ENCODE results near the gene TDRD5.
"Not testable (repeated sequence)": the region's sequence is repeated elsewhere in the genome, so short reads cannot be mapped to it uniquely, and the experiment has no call there.

The TDRD5 gene

DNA sequence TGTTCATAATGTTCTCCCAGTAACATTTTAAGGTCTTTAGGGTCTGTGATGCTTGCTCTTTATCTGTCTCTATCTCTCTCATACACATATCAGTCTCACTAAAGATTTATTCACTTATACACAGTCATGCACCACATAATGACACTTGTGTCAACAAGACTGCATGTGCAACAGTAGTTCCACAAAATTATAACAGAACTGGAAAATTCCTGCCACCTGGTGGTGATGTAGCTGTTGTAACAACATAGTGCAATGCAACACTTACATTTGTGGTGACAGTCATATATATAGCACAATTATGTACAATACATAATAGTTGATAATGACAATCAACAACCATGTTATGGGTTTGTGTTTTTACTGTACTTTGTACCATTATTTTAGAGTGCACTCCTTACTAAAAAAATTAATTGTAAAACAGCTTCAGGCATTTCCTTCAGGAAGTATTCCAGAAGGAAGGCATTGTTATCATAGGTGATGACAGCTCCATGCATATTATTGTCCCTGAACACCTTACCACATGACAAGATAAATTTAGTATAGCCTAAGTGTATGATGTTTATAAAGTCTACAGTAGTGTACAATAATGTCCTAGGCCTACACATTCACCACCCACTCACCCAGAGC, 8.1 kb downstream of the TDRD5 start:
- in situ Hi-C loops (cut with MboI; ENCODE audit: low sequenced_read_pairs), result no loop called here

DNA sequence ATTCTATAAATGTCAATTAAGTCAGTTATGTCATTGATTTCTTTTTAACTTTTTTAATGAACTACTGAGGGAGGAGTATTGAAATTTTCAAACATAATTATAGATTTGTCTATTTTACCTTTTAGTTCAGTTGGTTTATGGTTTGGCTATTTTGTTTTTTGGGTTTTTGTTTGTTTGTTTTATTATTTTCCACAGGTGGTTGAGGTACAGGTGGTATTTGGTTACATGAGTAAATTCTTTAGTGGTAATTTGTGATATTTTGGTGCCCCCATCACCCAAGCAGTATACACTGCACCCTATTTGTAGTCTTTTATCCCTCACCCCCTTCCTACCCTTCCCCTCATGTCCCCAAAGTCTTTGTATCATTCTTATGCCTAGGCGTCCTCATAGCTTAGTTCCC, 9.5 kb downstream of the TDRD5 start:
- in situ Hi-C loops (cut with MboI; ENCODE audit: low sequenced_read_pairs), result no loop called here

DNA sequence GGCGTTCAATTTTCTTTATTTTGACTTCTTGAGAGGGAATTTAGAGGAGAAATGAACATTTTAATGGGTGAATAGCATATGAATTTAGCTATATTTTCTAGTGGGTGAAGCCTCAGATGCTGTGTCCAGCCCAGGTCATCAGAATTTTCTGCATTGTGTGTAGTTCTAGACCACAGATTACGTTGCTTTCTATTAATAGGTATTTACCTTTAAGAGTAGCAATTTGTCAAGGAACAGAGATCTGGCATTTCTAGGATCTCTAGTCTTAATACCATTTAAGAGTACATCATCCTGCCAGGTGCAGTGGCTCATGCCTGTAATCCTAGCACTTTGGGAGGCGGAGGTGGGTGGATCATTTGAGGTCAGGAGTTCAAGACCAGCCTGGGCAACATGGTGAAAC, 20.7 kb downstream of the TDRD5 start:
- in situ Hi-C loops (cut with MboI; ENCODE audit: low sequenced_read_pairs), result no loop called here

DNA sequence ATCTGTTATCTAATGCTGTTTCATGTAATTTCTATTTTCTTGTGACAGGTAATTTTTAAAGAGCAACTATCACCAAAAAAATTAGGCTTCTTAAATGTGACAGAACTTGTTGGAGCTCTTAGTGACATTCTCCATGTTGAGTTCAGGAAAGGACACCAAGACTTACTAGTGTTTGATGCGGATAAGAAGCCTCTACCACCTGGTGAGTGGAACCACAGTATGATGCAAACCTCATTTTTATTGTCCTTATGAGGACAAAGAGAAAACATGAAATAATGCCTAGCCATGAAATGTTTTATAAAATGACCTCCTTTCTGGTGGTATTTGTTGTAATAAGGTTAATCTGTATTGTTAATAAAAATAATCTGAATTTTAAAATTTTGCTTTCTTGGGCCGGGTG, 39.1 kb downstream of the TDRD5 start:
- in situ Hi-C loops (cut with MboI; ENCODE audit: low sequenced_read_pairs), result no loop called here

DNA sequence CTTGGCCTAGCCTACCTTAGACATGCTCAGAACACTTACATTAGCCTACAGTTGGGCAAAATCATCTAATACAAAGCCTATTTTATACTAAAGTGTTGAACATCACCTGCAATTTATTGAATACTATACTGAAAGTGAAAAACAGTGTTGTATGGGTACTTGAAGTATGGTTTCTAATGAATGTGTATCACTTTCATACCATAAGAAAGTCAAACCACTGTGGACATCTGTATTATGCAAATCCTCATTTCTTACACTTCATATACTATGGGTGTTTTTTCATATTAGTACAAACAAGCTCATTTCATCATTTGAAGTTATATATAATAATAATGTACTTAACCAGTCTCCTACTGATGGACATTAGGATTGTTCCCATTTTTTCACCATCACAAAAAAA, 41.2 kb downstream of the TDRD5 start:
- in situ Hi-C loops (cut with MboI; ENCODE audit: low sequenced_read_pairs), result no loop called here

DNA sequence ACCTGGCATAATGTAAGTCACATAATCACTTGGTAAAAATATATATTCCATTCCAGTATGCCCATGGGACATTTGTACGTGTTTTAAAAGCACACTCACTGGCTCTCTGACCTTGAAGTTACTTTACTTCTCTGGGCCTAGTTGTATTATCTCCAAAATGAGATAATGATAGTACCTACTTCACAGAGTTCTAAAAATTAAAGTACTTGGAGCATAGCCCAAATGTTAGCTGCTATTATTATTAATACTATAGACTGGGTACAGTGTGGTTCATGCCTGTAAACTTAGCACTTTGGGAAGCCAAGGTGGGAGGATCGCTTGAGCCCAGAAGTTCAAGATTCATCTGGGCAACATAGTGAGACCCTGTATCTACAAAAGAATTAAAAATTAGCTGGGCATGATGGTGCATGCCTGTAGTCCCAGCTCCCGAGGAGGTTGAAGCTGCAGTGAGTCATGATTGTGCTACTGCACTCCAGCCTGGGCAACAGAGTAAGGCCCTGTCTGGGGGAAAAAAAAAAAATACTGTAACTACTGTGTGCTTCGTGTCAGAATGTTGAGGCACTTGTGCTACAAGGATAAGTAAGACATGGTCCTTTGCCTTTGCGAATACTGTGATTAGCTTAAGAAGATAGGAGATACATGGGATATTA, 45.7 kb downstream of the TDRD5 start:
- in situ Hi-C loops (cut with MboI; ENCODE audit: low sequenced_read_pairs), result no loop called here

DNA sequence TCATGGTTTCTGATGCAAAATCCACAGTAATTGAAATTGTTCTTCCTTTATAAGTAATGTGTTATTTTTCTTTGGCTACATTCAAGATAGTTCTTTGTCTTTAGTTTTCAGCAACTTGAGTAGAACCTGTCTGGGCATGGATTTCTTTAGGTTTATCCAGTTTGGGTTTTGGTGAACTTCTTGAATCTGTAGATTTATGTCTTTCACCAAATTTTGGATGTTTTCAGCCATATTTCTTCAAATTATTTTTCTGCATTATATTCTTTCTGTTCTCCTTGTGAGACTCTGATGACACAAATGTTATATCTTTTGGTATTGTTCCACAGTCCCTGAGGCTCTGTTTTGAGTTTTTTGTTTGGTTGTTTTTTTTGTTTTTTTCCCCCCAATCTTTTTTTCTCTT, 69.4 kb downstream of the TDRD5 start:
- in situ Hi-C loops (cut with MboI; ENCODE audit: low sequenced_read_pairs), result no loop called here

DNA sequence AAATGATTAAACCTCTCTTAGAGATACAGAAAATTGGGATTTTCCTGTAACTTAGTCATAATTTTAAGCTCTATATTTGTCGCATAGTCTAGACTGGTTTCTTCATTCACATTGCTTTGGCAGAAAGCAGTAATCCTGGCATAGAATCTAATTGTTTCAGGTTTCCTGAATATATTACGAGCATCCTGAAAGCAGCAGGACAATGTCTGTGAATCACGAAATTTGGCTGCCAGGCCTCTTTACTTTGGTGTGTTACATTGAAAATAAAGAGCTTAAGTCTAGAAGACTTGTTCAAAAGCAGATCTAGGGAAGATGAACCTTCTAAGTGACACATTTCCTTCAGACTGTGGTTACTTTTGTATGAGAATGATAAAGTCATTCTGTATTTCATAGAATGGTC, 72.2 kb downstream of the TDRD5 start:
- in situ Hi-C loops (cut with MboI; ENCODE audit: low sequenced_read_pairs), result no loop called here

DNA sequence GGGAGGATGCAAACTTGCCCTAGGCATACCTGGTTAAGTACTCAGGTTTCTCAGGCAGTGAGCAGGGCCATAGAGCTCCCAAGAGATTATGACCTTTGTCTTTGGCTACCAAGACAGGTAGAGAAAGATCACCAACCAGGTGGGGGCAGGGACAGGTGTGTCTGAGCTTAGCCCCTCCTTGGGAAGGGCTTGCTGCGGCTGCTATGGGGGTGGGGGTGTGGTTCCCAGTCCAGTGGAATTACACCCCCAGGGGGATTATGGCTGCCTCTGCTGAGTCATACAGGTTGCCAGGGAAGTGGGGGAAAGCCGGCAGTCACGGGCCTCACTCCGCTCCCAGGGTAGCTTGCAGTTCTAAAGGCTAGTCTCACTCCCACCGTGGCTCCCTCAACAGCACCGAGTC, 86.2 kb downstream of the TDRD5 start:
- in situ Hi-C loops (cut with MboI; ENCODE audit: low sequenced_read_pairs), result no loop called here

DNA sequence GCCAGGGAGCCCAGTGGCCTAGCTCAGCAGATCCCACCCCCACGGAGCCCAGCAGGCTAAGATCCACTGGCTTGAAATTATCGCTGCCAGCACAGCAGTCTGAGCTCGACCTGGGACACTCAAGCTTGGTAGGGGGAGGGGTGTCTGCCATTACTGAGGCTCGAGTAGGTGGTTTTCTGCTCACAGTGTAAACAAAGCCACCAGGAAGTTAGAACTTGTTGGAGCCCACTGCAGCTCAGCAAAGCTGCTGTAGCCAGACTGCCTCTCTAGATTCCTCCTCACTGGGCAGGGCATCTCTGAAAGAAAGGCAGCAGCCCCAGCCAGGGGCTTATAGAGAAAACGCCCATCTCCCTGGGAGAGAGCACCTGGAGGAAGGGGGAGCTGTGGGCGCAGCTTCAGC, 102.9 kb downstream of the TDRD5 start:
- in situ Hi-C loops (cut with MboI; ENCODE audit: low sequenced_read_pairs), result not testable (repeated sequence)

DNA sequence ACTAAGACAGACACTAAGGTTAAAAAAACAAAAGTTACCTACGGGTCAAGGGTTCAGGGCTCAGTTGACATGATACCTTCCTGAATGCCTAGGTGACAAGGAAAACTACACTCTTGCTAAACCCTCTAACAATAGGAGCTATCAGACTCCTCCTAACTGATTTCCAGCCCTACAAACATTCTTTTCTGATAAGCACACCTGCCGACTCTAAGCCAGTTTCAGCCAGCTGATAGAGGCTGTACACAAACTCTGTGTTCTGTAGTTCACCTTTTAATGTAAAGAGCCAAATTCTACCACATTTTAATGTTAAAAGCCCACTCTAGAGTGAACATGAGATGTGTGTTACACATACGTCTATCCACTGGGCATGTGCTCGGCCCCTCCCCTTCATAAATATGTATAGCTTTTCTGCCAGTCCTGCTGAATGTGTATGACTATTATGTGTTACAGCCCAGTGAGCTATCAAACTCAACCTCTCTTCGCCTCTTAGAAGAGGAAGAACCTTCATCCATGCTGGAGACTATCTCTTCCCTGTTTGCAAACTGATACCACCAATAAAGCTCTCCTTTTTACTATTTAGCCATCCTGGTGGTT, 111.4 kb downstream of the TDRD5 start:
- in situ Hi-C loops (cut with MboI; ENCODE audit: low sequenced_read_pairs), result no loop called here

DNA sequence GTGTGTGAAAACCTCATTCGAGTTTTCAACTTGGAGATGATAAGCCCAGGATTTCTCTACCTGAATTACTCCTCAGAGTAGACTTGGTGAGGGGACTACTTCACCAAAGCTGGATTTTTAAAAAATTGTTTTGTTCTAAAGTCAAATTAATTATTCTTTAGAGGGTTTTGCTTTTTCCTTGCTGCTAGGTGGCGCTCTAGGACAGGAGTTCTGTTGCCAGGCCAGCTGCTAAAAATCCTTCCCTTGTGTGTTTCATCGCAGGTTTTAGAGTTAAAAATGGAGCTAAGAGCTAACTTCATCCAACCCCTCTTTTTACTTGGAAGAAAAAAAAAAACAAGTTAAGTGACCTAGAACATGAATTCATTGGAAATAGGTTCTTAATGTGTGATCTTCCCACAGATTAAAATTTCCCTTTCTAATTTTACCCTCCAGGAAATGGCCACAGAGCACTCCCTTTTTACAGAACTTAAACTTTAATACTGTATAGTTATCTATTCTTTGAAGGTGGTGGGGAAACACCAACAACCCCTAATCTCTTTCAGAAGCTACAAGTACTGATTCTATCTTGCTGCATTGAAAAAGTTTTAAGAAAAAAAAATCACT, 114.8 kb downstream of the TDRD5 start:
- in situ Hi-C loops (cut with MboI; ENCODE audit: low sequenced_read_pairs), result no loop called here

DNA sequence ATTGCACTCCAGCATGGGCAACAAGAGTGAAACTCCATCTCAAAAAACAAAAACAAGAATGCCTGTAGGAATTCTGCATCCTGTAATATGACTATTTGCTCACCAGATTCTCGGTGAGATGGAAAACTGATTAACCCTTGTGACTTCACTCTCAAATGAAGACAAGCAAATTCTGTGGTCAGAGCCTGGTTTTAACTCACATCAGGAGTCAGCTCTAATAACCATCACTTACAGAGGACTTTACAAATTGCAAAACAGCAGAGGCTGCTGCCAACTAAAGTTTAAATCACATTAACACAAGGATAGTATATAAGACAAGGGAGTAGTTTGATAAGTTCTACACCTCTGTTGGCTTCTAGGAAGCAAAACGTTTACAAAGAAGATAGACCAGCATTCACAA, 115.8 kb downstream of the TDRD5 start:
- in situ Hi-C loops (cut with MboI; ENCODE audit: low sequenced_read_pairs), result no loop called here

DNA sequence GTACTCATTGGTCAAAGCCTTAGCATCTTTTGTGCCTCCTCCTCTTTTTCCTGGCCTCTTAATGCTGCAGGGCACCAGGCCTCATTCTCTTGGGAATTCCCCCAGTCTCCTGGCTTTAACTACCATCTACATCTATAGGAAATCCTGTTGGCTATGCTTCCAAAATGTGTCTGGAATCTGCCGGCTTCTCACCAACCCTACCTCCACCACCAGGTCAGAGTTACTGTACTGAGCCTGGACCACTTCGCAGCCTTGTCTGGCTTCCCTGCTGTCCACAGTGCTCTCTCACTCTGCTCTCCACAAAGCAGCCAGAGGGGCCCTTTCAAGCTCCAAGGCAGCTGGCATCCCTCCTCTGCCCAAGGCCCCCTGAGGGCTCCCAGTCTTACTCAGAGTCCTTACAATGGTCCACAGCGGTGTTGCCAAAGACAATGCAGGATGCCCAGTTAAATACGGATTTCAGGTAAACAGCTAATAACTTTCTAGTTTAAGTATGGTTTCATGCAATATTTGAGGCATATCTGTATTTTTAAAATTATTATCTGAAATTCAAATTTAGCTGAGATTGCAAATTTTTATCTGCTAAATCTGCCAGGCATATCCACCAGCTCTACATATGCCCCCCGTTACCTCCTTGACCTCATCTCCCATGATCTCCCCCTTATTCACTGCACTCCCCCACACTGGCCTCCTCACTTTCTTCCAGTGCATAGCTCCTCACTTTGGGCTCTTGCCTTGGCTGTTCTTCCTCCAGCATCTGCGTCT, 117.0 kb downstream of the TDRD5 start:
- in situ Hi-C loops (cut with MboI; ENCODE audit: low sequenced_read_pairs), result no loop called here

DNA sequence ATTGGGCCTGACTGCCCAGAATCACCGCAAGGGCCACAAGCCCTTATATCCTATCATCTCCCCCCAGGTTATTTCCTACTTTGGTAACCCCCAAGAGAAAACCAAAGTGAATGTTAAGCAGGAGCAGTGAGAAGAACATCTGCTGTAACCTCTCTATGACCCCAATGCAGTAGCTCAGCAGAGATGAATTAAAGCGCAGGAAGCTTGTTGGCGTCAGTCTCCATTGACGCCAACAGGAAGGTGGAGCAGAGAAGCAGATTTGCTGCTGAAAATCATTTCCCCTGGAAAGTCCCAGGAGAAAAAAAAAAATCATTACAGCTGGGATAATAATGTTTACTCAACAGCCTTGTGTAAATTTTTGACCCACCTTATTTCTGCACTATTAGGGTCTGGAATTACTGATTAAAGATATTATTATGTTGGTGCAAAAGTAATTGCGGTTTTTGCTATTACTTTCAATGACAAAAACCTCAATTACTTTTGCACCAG, 118.3 kb downstream of the TDRD5 start:
- in situ Hi-C loops (cut with MboI; ENCODE audit: low sequenced_read_pairs), result no loop called here

DNA sequence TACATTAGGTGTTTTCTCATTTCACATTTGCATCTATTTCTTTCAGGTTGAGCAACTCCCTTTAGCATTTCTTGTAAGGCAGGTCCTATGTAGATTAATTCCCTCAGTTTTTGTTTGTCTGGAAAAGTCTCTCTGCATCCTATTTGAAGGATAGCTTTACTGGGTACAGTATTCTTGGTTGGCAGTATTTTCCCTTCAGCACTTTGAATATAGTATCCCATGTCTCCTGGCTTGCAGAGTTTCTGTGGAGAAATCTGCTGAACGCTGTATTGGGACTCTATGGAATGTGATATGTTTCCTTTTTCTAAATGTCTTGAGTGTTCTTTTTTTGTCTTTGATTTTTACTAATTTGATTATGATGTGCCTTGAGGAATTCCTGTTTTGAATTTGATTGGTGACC, 122.5 kb downstream of the TDRD5 start:
- in situ Hi-C loops (cut with MboI; ENCODE audit: low sequenced_read_pairs), result no loop called here

DNA sequence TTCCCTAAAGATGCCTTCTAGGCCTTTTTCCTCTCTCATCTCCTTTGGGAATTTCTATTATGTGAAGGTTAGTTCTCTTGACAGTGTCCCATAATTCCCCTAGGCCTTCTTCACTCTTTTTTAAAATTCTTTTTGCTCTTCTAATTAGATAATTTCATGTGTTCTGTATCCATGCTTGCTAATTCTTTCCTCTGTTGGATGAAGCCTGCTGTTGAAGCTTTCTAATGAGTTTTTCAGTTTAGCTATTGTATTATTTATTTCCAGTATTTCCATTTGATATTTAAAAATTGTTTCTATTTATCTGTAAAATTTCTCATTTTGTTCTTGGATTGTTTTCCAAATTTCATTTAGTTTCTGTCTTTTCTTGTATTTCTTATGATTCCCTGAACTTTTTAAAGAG, 123.0 kb downstream of the TDRD5 start:
- in situ Hi-C loops (cut with MboI; ENCODE audit: low sequenced_read_pairs), result no loop called here

DNA sequence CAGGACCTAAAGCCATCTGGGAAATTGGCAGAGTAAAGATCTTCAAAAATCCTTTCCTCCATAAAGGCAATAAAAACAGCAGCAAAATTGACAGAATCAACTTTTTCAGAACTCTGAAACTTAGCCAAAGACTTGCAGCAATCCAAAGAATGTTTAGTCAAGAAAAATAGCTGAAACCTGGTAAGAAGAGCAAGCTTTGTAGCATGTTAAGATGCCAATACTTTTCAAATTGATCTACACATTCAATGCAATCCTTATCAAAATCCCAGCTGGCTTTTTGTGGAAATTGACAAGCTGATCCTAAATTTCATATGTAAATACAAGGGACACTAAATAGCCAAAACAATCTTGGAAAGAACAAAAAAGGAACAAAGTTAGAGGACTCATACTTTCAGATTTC, 127.6 kb downstream of the TDRD5 start:
- in situ Hi-C loops (cut with MboI; ENCODE audit: low sequenced_read_pairs), result no loop called here

DNA sequence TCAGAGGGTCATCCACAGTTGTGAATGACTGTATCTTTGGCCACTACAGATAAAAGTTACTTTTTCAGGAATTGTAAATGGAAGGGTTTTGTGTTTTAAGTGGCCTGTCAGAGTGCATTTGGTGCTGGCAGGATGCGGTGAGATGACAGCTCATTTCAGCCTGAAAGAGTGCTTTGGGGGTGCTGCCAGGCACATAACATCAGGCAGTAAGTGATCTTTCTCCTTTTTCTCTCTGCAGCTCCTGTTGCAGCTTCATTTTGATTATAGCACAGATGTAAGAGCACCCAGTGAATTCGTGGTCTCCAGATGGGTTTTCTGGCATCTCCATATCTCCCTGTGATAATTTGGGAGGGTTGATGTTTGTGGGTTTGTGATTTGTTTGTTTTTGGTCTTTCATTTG, 136.6 kb downstream of the TDRD5 start:
- in situ Hi-C loops (cut with MboI; ENCODE audit: low sequenced_read_pairs), result no loop called here

DNA sequence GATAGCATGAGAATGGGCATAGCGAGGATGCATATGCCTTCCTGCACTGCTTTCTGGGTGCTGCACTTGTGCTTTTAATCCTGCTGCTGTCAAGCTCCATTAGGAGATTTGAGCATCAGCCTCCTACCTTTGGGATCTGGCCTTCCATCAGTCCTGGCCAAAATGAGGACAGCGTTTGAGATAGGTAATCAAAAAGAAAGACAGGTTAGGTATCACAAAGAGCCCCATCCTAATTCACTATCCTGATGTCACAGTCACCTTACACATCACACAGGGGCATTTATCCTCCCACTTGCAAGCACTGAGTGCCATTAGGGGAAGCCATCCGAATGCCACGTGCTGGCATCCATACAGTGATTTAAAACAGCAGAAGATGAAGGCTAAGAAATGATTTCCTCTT, 138.2 kb downstream of the TDRD5 start:
- in situ Hi-C loops (cut with MboI; ENCODE audit: low sequenced_read_pairs), result no loop called here

DNA sequence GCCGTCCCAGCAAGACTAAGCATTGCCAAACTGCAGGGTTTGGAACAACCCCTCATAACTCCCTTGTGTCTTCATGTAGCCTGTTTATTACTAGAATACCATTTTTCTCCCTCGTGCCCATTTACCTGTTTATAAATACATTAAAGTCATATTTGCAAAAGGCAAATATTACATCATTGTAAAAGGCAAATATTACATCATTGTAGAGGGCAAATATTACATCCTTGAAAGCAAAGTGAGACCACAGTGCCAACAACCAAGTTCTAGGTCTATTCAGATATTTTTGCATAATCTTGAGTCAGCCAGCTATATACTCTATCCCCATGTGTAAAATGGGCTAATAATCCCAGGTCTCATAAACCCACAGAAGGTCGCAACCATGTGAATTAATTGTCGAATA, 140.0 kb downstream of the TDRD5 start:
- in situ Hi-C loops (cut with MboI; ENCODE audit: low sequenced_read_pairs), result no loop called here
